GM12878 (cell line): ENCODE results near the gene PIM2. TPM values are rescaled to one million over a fixed set of nuclear protein-coding genes. Genes with fewer than 3 reads are reported as not detected.

Source experiments
- BMI1 ChIP-seq: fragments of 450-650 bp; IDR thresholded peaks from 2 replicates; pipeline ENCODE4 v1.6.1; 2016; ENCODE audit warnings: mild to moderate bottlenecking, moderate library complexity, borderline replicate concordance
- CHD2 ChIP-seq: IDR thresholded peaks from 2 replicates; pipeline ENCODE4 v1.6.1; 2011; ENCODE audit warnings: low read depth, low read length, improper control_type of control experiment, borderline replicate concordance
- CREB1 ChIP-seq: IDR thresholded peaks from 2 replicates; pipeline ENCODE4 v1.6.1; 2012; ENCODE audit warnings: low read depth, mild to moderate bottlenecking, inconsistent platforms
- EP300 ChIP-seq, 2 experiments: fragments of 150-350 bp in 1 of 2; IDR thresholded peaks; 2 replicates each; pipeline ENCODE4 v1.6.1; 2011 to 2012; ENCODE audit warnings: low read depth in 2 of 2, low read length in 2 of 2, borderline replicate concordance in 1 of 2, improper control_type of control experiment in 1 of 2, inconsistent platforms in 1 of 2; ENCODE audit not compliant: control insufficient read depth in 1 of 2
- ESRRA ChIP-seq: IDR thresholded peaks from 2 replicates; pipeline ENCODE4 v1.6.1; 2012; ENCODE audit warnings: mild to moderate bottlenecking, low read length, improper control_type of control experiment
- HDAC6 ChIP-seq: fragments of 200-600 bp; sonication (generic); IDR thresholded peaks from one replicate; pipeline ENCODE4 v1.8.0; 2017; ENCODE audit warnings: antibody characterized with exemption; ENCODE audit not compliant: unreplicated experiment
- NFIC ChIP-seq: IDR thresholded peaks from 2 replicates; pipeline ENCODE4 v1.6.1; 2012; ENCODE audit warnings: low read depth, mild to moderate bottlenecking, inconsistent platforms, low read length, moderate library complexity
- NFXL1 ChIP-seq: fragments of 450-650 bp; IDR thresholded peaks from 2 replicates; pipeline ENCODE4 v1.6.1; 2017; ENCODE audit warnings: antibody characterized with exemption, mild to moderate bottlenecking, borderline replicate concordance
- RAD51 ChIP-seq: fragments of 450-650 bp; IDR thresholded peaks from 2 replicates; pipeline ENCODE4 v1.6.1; 2016; ENCODE audit warnings: moderate library complexity, mild to moderate bottlenecking, inconsistent platforms
- RFX5 ChIP-seq: IDR thresholded peaks from 2 replicates; pipeline ENCODE4 v1.6.1; 2011; ENCODE audit warnings: low read depth, low read length, improper control_type of control experiment
- SIX5 ChIP-seq: IDR thresholded peaks from 2 replicates; pipeline ENCODE4 v1.6.1; 2011; ENCODE audit warnings: mild to moderate bottlenecking, low read depth, low read length, moderate library complexity; ENCODE audit not compliant: severe bottlenecking
- YBX1 ChIP-seq: fragments of 450-650 bp; IDR thresholded peaks from 2 replicates; pipeline ENCODE4 v1.6.1; 2016; ENCODE audit warnings: antibody characterized with exemption
- polyA plus RNA-seq, 11 experiments: library from polyadenylated mRNA; depleted of rRNA in 4 of 11; unstranded in 6 of 11; stranded (reverse) in 5 of 11; fragments of >200 nt; fragmentation: Nextera tagmentation in 4 of 11; fragmentation: Illumina TruSeq in 1 of 11; extraction: Ambion mirVana in 4 of 11; extraction: Trizol in 1 of 11; gene quantifications; 1 replicate in 1 of 11; 2 replicates in 10 of 11; pipeline versions ENCODE4 v1.2.1 to v1.2.3, GENCODE V29; 2011 to 2016; ENCODE audit warnings: inconsistent platforms in 2 of 11, missing spikeins in 2 of 11, low read depth in 1 of 11
- total RNA-seq, 4 experiments: library from RNA; depleted of rRNA in 3 of 4; stranded (reverse); fragments of >200 nt in 3 of 4; fragmentation: Illumina TruSeq in 1 of 4; extraction: Trizol in 1 of 4; gene quantifications; 2 replicates each; pipeline versions ENCODE4 v1.2.1 to v1.2.3, GENCODE V29; 2013 to 2021
- TF ChIP-seq, protein P1 (sequence below): IDR thresholded peaks from 2 replicates; pipeline ENCODE4 v1.6.1; 2011; ENCODE audit warnings: borderline replicate concordance, low read depth, mild to moderate bottlenecking, moderate library complexity, low read length; ENCODE audit not compliant: insufficient read depth, poor library complexity, severe bottlenecking
- TF ChIP-seq, protein P2 (sequence below): fragments of 150-350 bp; IDR thresholded peaks from 2 replicates; pipeline ENCODE4 v1.6.1; 2014; ENCODE audit warnings: mild to moderate bottlenecking, low read depth, low read length
- TF ChIP-seq, protein P3 (sequence below): fragments of 450-650 bp; formaldehyde crosslinking; IDR thresholded peaks from 2 replicates; pipeline ENCODE4 v1.4.0; 2022; ENCODE audit warnings: mild to moderate bottlenecking, moderate library complexity

Gene PIM2
- total and polyA plus RNA-seq, 10 of the 15 experiments (the other 5 are each of a cell fraction or from before 2014, with no cell fraction given) = 19.2 to 96.8 (median 32.3) TPM

DNA sequence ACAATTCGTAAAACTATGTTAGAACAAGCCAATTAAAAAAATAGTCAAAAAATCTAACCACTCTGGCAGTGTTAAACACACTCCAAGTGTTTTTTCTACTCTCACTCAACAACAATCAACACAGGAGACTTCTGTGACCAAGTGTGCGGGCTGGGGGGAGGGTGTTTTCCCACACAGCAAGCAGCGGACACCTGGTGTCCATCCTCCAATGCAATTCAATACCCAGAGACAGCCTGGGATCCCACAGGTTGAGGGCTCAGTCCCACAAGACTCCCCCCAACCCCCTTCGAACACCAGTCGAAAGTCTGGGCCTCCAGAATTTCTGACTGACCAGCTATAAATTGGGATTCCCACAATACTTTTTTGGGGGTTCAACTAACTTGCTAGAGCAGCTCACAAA is 8.3 kb upstream of the PIM2 start (continued):
- no peak for TF ChIP-seq CREB1
- TF ChIP-seq, protein P1, sequence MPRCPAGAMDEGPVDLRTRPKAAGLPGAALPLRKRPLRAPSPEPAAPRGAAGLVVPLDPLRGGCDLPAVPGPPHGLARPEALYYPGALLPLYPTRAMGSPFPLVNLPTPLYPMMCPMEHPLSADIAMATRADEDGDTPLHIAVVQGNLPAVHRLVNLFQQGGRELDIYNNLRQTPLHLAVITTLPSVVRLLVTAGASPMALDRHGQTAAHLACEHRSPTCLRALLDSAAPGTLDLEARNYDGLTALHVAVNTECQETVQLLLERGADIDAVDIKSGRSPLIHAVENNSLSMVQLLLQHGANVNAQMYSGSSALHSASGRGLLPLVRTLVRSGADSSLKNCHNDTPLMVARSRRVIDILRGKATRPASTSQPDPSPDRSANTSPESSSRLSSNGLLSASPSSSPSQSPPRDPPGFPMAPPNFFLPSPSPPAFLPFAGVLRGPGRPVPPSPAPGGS = no peak
- no peak for TF ChIP-seq BMI1
- no peak for TF ChIP-seq YBX1
- no peak for TF ChIP-seq ESRRA
- TF ChIP-seq, protein P2, sequence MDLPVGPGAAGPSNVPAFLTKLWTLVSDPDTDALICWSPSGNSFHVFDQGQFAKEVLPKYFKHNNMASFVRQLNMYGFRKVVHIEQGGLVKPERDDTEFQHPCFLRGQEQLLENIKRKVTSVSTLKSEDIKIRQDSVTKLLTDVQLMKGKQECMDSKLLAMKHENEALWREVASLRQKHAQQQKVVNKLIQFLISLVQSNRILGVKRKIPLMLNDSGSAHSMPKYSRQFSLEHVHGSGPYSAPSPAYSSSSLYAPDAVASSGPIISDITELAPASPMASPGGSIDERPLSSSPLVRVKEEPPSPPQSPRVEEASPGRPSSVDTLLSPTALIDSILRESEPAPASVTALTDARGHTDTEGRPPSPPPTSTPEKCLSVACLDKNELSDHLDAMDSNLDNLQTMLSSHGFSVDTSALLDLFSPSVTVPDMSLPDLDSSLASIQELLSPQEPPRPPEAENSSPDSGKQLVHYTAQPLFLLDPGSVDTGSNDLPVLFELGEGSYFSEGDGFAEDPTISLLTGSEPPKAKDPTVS = no peak
- TF ChIP-seq RFX5 = no peak
- TF ChIP-seq CHD2 = no peak
- no peak for TF ChIP-seq SIX5
- no peak for TF ChIP-seq NFXL1
- no peak for TF ChIP-seq RAD51
- TF ChIP-seq HDAC6 = no peak
- no peak for TF ChIP-seq NFIC
- no peak for TF ChIP-seq EP300 (IDR thresholded peaks at IDR 0.05; ENCODE audit: borderline replicate concordance in 1 of 2, control insufficient read depth in 1 of 2, low read depth in 2 of 2, low read length in 2 of 2)
- TF ChIP-seq, protein P3, sequence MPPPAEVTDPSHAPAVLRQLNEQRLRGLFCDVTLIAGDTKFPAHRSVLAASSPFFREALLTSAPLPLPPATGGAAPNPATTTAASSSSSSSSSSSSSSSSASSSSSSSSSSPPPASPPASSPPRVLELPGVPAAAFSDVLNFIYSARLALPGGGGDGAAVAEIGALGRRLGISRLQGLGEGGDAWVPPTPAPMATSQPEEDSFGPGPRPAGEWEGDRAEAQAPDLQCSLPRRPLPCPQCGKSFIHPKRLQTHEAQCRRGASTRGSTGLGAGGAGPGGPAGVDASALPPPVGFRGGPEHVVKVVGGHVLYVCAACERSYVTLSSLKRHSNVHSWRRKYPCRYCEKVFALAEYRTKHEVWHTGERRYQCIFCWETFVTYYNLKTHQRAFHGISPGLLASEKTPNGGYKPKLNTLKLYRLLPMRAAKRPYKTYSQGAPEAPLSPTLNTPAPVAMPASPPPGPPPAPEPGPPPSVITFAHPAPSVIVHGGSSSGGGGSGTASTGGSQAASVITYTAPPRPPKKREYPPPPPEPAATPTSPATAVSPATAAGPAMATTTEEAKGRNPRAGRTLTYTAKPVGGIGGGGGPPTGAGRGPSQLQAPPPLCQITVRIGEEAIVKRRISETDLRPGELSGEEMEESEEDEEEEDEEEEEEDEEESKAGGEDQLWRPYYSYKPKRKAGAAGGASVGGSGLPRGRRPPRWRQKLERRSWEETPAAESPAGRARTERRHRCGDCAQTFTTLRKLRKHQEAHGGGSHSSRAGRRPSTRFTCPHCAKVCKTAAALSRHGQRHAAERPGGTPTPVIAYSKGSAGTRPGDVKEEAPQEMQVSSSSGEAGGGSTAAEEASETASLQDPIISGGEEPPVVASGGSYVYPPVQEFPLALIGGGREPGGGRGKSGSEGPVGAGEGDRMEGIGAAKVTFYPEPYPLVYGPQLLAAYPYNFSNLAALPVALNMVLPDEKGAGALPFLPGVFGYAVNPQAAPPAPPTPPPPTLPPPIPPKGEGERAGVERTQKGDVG (CRISPR knock-in tag) = no peak
